Chondrocyte (in vitro differentiated cells): Measurements from ENCODE around the gene CEMIP. TPM values are rescaled to one million over a fixed set of nuclear protein-coding genes. Genes with fewer than 3 reads are reported as not detected.

Experiments used
- DNase-seq: peaks from one replicate; pipeline ENCODE4 v3.0.0; 2021; ENCODE audit warnings: mixed read lengths, low spot score
- H3K27ac Mint-ChIP-seq: one replicate; pipeline ENCODE4 v1.8.0; 2021; ENCODE audit warnings: mild to moderate bottlenecking, moderate library complexity, mixed read lengths; ENCODE audit not compliant: unreplicated experiment
- H3K27me3 Mint-ChIP-seq: 2 replicates; pipeline ENCODE4 v1.8.0; 2021; ENCODE audit warnings: low read depth, mixed read lengths
- H3K36me3 Mint-ChIP-seq: 2 replicates; pipeline ENCODE4 v1.8.0; 2021; ENCODE audit warnings: low read depth, mixed read lengths
- H3K4me1 Mint-ChIP-seq: 2 replicates; pipeline ENCODE4 v1.8.0; 2021; ENCODE audit warnings: low read depth, mild to moderate bottlenecking, mixed read lengths
- H3K4me3 Mint-ChIP-seq: one replicate; pipeline ENCODE4 v1.8.0; 2021; ENCODE audit warnings: mild to moderate bottlenecking, moderate library complexity, mixed read lengths; ENCODE audit not compliant: unreplicated experiment
- H3K9me3 Mint-ChIP-seq: 2 replicates; pipeline ENCODE4 v1.8.0; 2021; ENCODE audit warnings: low read depth, mixed read lengths
- CTCF ChIP-seq: fragments of 200-600 bp; sonication (generic); IDR thresholded peaks from 2 replicates; pipeline ENCODE4 v1.5.0; 2021; ENCODE audit warnings: antibody characterized with exemption, mild to moderate bottlenecking, moderate library complexity
- total RNA-seq: library from RNA; stranded (reverse); gene quantifications from 3 replicates; pipeline ENCODE4 v1.2.1, GENCODE V29; 2021

The CEMIP gene
- total RNA-seq, 1 donor from 2014 or later: 146 TPM

DNA sequence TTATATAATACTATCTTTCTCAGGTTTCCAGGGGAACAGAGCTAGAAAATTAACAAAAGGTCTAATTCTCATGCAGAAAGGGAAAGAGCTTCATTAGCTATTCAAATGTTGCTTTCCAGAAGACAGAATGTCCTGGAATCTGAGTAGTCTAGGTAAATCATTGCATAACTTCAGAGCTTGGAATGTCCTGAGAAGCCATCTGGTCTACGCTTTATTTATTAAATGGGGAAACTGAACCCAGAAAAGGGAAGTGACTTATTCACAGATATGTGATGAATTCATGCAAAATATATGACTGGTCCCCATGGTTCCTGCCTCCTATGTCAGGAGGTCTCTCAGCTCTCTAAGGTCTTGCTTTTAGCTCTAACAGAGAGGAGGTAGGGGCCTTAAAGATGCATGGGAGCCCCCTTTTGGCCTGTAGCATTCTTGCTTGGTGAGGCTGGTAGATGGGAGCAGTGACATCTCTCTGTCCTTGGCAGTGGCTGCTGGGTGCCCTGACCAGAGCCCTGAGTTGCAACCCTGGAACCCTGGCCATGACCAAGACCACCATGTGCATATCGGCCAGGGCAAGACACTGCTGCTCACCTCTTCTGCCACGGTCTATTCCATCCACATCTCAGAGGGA lies 99.2 kb downstream of the CEMIP start:
- H3K9me3 Mint-ChIP-seq: no peaks in the 10 kb centered on the region
- no peak for TF ChIP-seq CTCF
- no peak overlapping the region for H3K27ac Mint-ChIP-seq
- peaks cover 54% of the 10 kb centered on the region for H3K36me3 Mint-ChIP-seq
- no peak for DNase-seq
- H3K27me3 Mint-ChIP-seq: no peaks in the 10 kb centered on the region
- H3K4me1 Mint-ChIP-seq: peaks cover 13% of the 10 kb centered on the region
- no peak overlapping the region for H3K4me3 Mint-ChIP-seq

GRCh38 chr15:80878867-80879250 lies 99.7 kb downstream of the CEMIP start:
- Mint-ChIP-seq H3K36me3 (peaks cover 54% of the 10 kb centered on the region), H3K9me3 (no peaks in the 10 kb centered on the region), H3K4me1 (peaks cover 13% of the 10 kb centered on the region), H3K27me3 (no peaks in the 10 kb centered on the region), H3K27ac (no peak overlapping the region), H3K4me3 (no peak overlapping the region)
- DNase-seq: no peak
- TF ChIP-seq CTCF: no peak

DNA sequence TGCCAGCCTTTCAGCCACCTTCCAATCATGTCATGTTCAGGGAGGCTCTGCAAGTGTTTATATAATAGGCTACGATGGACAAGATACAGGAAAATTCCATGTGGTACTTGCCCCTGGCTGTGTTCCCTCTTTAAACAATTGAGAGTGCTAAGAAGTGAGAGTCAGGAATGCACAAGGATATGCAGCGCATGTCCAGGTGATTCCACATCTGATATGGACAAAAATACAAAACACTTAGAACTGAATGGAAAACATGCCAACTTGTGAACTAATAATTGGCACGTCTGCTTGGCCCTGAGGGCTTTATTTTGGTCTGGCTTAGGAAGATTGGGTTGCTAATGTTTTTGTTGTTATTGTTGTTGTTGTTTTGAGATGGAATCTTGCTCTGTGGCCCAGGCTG lies 100.9 kb downstream of the CEMIP start:
- Mint-ChIP-seq H3K27ac (no peak overlapping the region), H3K4me1 (peaks cover 13% of the 10 kb centered on the region), H3K27me3 (no peaks in the 10 kb centered on the region), H3K4me3 (no peak overlapping the region), H3K36me3 (peaks cover 54% of the 10 kb centered on the region), H3K9me3 (no peaks in the 10 kb centered on the region)
- no peak for DNase-seq
- no peak for TF ChIP-seq CTCF

DNA sequence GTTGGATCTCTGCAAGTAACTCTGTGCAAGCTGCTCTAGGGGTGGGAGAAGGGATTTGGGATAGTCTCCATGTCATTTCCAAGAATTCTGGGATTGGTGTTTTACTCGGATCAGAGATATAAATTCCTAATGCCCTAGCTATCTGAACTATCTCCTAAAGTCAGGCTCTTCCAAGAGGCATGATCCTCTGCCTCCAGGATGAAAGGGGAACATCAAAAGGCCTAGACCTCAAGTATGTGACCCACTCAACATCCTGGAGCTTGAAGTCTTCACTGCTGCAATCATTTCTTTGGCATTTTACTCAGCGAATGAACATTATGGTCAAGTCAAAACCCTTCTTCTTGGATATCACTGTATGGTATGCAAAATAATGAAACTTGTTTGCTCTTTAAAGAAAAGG lies 104.5 kb downstream of the CEMIP start:
- H3K9me3 Mint-ChIP-seq: no peaks in the 10 kb centered on the region

GRCh38 chr15:80885016-80885579 lies 105.9 kb downstream of the CEMIP start:
- no peak for DNase-seq
- Mint-ChIP-seq H3K27ac (no peak overlapping the region), H3K4me1 (peaks cover 14% of the 10 kb centered on the region), H3K9me3 (no peaks in the 10 kb centered on the region), H3K27me3 (no peaks in the 10 kb centered on the region), H3K4me3 (no peak overlapping the region), H3K36me3 (peaks cover 47% of the 10 kb centered on the region)
- no peak for TF ChIP-seq CTCF

More for the DNA sequence above, 104.5 kb downstream of the CEMIP start:
- DNase-seq: no peak
- TF ChIP-seq CTCF: no peak
- Mint-ChIP-seq H3K36me3 (peaks cover 51% of the 10 kb centered on the region), H3K4me3 (no peak overlapping the region), H3K4me1 (peaks cover 10% of the 10 kb centered on the region), H3K27ac (no peak overlapping the region), H3K27me3 (no peaks in the 10 kb centered on the region)
